ENCODE measurements around the gene NEURL2. TPM values are rescaled to one million over a fixed set of nuclear protein-coding genes. Genes with fewer than 3 reads are reported as not detected.

NEURL2 gene
- total RNA-seq, 4 donors from 2014 or later, result 0.29 to 11.5 (median 4.7) TPM

DNA sequence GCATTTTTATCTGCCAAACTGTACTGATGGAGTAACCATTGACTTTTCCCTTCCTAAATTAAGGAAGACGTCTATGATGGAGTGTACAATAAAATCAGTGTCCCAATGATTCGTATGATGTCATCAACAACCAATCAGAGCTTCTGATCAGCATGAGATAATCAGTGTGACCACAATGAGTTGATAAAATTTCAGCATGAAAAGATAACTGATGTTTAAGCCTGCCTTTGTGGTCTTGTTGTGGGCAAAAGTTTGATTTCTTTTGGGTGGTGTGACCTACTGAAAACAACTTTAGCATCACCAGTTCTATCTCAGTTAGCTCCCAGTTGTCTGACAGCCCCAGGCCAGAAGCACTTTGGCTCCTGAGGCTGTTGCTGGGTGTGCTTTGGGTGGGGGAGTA, 46.8 kb upstream of the NEURL2 start:
- Histone ChIP-seq H3K9me3 (no peaks in the 10 kb centered on the region), H3K36me3 (no peaks in the 10 kb centered on the region), H3K4me3 (no peak overlapping the region), H3K4me1 (peaks cover 3 to 6% of the 10 kb centered on the region in 2 donors), H3K27ac (peak overlapping the region; percentile 2 to 99), H3K27me3 (no peaks in the 10 kb centered on the region)
- no peak for DNase-seq
- TF ChIP-seq, protein P1, sequence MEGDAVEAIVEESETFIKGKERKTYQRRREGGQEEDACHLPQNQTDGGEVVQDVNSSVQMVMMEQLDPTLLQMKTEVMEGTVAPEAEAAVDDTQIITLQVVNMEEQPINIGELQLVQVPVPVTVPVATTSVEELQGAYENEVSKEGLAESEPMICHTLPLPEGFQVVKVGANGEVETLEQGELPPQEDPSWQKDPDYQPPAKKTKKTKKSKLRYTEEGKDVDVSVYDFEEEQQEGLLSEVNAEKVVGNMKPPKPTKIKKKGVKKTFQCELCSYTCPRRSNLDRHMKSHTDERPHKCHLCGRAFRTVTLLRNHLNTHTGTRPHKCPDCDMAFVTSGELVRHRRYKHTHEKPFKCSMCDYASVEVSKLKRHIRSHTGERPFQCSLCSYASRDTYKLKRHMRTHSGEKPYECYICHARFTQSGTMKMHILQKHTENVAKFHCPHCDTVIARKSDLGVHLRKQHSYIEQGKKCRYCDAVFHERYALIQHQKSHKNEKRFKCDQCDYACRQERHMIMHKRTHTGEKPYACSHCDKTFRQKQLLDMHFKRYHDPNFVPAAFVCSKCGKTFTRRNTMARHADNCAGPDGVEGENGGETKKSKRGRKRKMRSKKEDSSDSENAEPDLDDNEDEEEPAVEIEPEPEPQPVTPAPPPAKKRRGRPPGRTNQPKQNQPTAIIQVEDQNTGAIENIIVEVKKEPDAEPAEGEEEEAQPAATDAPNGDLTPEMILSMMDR (IDR thresholded peaks at IDR 0.05), result no peak
- TF ChIP-seq POLR2A (IDR thresholded peaks at IDR 0.05), result no peak
- intact Hi-C loops (cut with DNase I; ENCODE audit: low total_unique reads), result no loop called here

DNA sequence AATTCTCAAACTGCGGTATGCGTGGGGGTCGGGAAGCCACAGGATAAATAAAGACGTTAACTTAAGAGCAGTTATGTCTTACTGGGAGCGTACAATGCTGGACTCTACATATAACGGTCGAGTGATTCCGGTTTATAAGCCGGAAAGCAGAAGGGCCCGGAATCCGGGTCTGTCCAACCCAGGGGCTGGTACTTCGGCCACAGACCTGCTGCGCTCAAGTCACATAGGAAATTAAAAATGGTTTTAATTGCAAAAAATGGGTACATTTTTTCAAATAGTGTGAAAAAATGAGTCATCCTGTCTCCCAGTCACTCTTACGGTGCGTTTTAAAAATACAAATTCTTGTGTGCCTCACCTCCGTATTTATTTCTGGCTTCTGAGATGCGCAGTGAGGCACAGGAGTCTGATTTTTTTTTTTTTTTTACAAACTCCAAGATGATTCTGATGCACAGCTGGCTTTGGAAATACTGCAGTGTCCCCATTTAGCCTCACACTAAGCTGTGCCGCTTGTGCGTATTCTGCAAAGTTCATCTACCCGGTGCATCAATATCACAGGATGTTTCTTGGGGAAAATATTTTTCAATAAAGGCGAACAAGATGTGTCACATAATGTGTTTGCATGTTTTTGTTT, 44.5 kb upstream of the NEURL2 start:
- Histone ChIP-seq H3K36me3 (no peaks in the 10 kb centered on the region), H3K27me3 (no peaks in the 10 kb centered on the region), H3K4me3 (peak overlapping the region; percentile 42 to 44), H3K27ac (peak overlapping the region; percentile 85 to 99), H3K4me1 (peaks cover 3 to 6% of the 10 kb centered on the region in 2 donors), H3K9me3 (no peaks in the 10 kb centered on the region)
- no peak for DNase-seq
- intact Hi-C loops (cut with DNase I; ENCODE audit: low total_unique reads), result no loop called here
- TF ChIP-seq, protein P1 (IDR thresholded peaks at IDR 0.05), result no peak
- no peak for TF ChIP-seq POLR2A (IDR thresholded peaks at IDR 0.05)

- peak; percentile 99 for DNase-seq
- H3K36me3 ChIP-seq, result no peaks in the 10 kb centered on the region
- TF ChIP-seq, protein P1 (IDR thresholded peaks at IDR 0.05), result peak in 2 of 4 experiments; percentile 9 to 36
- peak; percentile 95 to 98 for TF ChIP-seq POLR2A (IDR thresholded peaks at IDR 0.05)
- no peaks in the 10 kb centered on the region for H3K27me3 ChIP-seq
- peak within 1 kb of the TSS; percentile 65 to 77 for H3K4me3 ChIP-seq
- H3K9me3 ChIP-seq, result no peaks in the 10 kb centered on the region
- intact Hi-C loops (cut with DNase I; ENCODE audit: low total_unique reads), result no loop called here
- peaks cover 3 to 6% of the 10 kb centered on the region in 2 donors for H3K4me1 ChIP-seq
- H3K27ac ChIP-seq, result peak within 1 kb of the TSS; percentile 98 to 99
Observed at GRCh38 chr20:45934586-45935415, 43.8 kb upstream of the NEURL2 start, which contains the start of gene PCIF1. Gene PCIF1 (plus strand): TSS chr20:45934683. CDS start chr20:45939000, 4,317 bp downstream.

DNA sequence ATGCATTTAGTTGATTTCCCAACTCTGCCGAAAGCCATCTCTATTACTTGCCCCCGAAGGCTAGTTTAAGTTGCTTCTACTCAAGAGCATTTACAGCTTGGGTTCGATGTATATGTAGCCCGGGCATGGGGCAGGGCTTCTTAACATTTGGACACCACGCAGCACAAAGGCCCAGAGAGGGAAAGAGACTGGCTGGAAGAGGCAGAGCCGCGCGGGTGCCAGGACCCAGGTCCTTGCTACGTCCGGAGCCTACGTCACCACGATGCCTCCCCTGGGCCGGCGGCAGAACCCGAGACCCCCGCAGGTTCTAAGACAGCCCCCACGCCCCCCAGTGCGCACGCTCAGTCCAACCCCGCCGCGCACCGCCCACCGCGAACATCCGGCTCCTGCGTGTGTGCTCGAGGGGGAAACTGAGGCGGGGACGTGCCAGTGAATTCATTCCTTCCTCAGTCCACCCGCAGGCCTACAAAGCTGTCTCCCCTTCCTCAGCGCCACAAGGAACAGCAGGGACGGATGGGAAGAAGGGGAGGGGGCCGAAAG, 43.1 kb upstream of the NEURL2 start:
- no peak for TF ChIP-seq POLR2A (IDR thresholded peaks at IDR 0.05)
- TF ChIP-seq, protein P1 (IDR thresholded peaks at IDR 0.05), result no peak
- intact Hi-C loops (cut with DNase I; ENCODE audit: low total_unique reads), result no loop called here

More for the DNA sequence above, 43.1 kb upstream of the NEURL2 start:
- Histone ChIP-seq H3K4me3 (peak overlapping the region; percentile 65 to 77), H3K4me1 (peaks cover 3 to 6% of the 10 kb centered on the region in 2 donors), H3K36me3 (no peaks in the 10 kb centered on the region), H3K27ac (peak overlapping the region; percentile 98 to 99), H3K27me3 (no peaks in the 10 kb centered on the region), H3K9me3 (no peaks in the 10 kb centered on the region)
- peak in 1 of 2 donors; percentile 72 for DNase-seq

Data from uterus (tissue), 4 donors.